ENCODE measurements around the gene INPPL1. TPM values are rescaled to one million over a fixed set of nuclear protein-coding genes. Genes with fewer than 3 reads are reported as not detected.

INPPL1 gene
- total and polyA plus RNA-seq, 2 donors (not counting 3 experiments of a cell fraction or from before 2014, with no cell fraction given), result 125 to 184 TPM

DNA sequence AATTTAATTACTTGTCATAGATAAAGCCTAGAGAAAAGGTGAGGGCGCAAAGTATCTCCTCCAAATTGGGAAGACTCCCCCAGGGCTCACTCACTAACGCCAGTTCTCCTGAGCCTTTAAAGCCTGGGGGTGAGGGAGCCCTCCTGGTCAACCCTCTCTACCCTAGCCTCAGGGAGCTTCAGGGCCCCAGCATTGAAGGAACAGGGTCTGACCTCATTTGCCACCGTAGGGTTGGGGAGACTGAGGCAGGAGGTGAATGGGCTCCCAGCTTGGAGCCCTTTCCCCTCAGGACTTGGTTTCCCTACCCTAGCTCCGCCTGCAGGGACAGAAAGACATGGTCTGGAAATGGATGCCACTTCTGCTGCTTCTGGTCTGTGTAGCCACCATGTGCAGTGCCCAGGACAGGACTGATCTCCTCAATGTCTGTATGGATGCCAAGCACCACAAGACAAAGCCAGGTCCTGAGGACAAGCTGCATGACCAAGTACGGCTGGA, 6.3 kb upstream of the INPPL1 start:
- FAIRE-seq, result no peak
- intact Hi-C loops (cut with micrococcal nuclease), result no loop called here
- H3K9ac ChIP-seq (replicated peaks; ENCODE audit: extremely low read depth, insufficient read depth, low read length), result no peak overlapping the region
- H2AFZ ChIP-seq (ENCODE audit: low read depth, low read length), result no peak overlapping the region
- BruUV-seq (replicated peaks), result no TSS peak
- H3K36me3 ChIP-seq (ENCODE audit: control insufficient read depth in 2 of 2, extremely low read depth in 1 of 2, insufficient read depth in 2 of 2, low read length in 2 of 2), result no peaks in the 10 kb centered on the region
- no peaks in the 10 kb centered on the region for H4K20me1 ChIP-seq (replicated peaks; ENCODE audit: control insufficient read depth, extremely low read depth, insufficient read depth, low read length)
- dilution Hi-C loops (cut with MboI; ENCODE audit: extremely low pct_ligation_motif_present, low sequenced_read_pairs), result no loop called here
- CTCF ChIA-PET, result no interaction called here
- no peaks in the 10 kb centered on the region for H3K9me1 ChIP-seq (replicated peaks; ENCODE audit: control insufficient read depth, extremely low read depth, insufficient read depth, low read length)
- H3K27me3 ChIP-seq (ENCODE audit: control insufficient read depth in 2 of 2, insufficient read depth in 2 of 2, low read length in 2 of 2), result peaks cover 22 to 24% of the 10 kb centered on the region in 2 experiments
- H3K4me1 ChIP-seq (ENCODE audit: control insufficient read depth, extremely low read depth, insufficient read depth, low read length), result peaks cover 5% of the 10 kb centered on the region
- H3K27ac ChIP-seq (ENCODE audit: insufficient read depth, low read depth, low read length), result no peak overlapping the region
- POLR2A ChIA-PET, result no interaction called here
- TF ChIP-seq POLR2A (IDR thresholded peaks at IDR 0.05; ENCODE audit: low read depth, low read length) (no peak), MAX (IDR thresholded peaks at IDR 0.05; ENCODE audit: insufficient read depth, insufficient read length) (no peak), MYC (IDR thresholded peaks at IDR 0.05; ENCODE audit: low read depth, low read length) (no peak), GATA2 (IDR thresholded peaks at IDR 0.05; ENCODE audit: insufficient read depth, insufficient read length, low read depth, low read length) (no peak), EZH2 (IDR thresholded peaks at IDR 0.05; ENCODE audit: borderline replicate concordance, low read depth, low read length, severe bottlenecking) (no peak), CTCF (IDR thresholded peaks at IDR 0.05; ENCODE audit: extremely low read depth in 1 of 2, insufficient read depth in 1 of 2, low read depth in 1 of 2, low read length in 2 of 2) (no peak), FOS (IDR thresholded peaks at IDR 0.05; ENCODE audit: borderline replicate concordance, insufficient read depth, low read length) (no peak), JUN (IDR thresholded peaks at IDR 0.05; ENCODE audit: borderline replicate concordance, insufficient read depth, insufficient read length, low read depth) (no peak), POLR2AphosphoS5 (IDR thresholded peaks at IDR 0.05; ENCODE audit: insufficient read depth, low read depth, low read length) (no peak)
- H3K79me2 ChIP-seq (ENCODE audit: control insufficient read depth, insufficient read depth, low read length), result no peaks in the 10 kb centered on the region
- no peak overlapping the region for H3K4me3 ChIP-seq (replicated peaks in 1 of 3; ENCODE audit: insufficient read depth in 1 of 3, low read depth in 1 of 3, low read length in 3 of 3)
- no peak overlapping the region for H3K4me2 ChIP-seq (ENCODE audit: insufficient read depth, low read length)
- H3K9me3 ChIP-seq (replicated peaks; ENCODE audit: control insufficient read depth, insufficient read depth, low read length), result no peaks in the 10 kb centered on the region
- DNase-seq (ENCODE audit: low read depth, low spot score), result no peak

Measured in endothelial cell of umbilical vein (primary cell).